Measurements from ENCODE around the gene SKIDA1. TPM values are rescaled to one million over a fixed set of nuclear protein-coding genes. Genes with fewer than 3 reads are reported as not detected.
"Not testable (repeated sequence)": the region's sequence is repeated elsewhere in the genome, so short reads cannot be mapped to it uniquely, and the experiment has no call there.

Gene SKIDA1
- total and polyA plus RNA-seq, 4 donors: 0.10 to 1.6 (median 0.80) TPM

GRCh38 chr10:21570761-21571521 is 45.5 kb upstream of the SKIDA1 start:
- Histone ChIP-seq H3K9me3 (ENCODE audit: control insufficient read depth in 4 of 4, insufficient read depth in 3 of 4, low read length in 3 of 4) (no peaks in the 10 kb centered on the region), H3K36me3 (ENCODE audit: control insufficient read depth in 4 of 4, insufficient read depth in 4 of 4, low read length in 4 of 4) (peaks cover 0 to 10% (median 5%) of the 10 kb centered on the region in 4 donors), H3K4me3 (no peak overlapping the region), H3K27me3 (ENCODE audit: control insufficient read depth in 3 of 3, insufficient read depth in 3 of 3, low read length in 2 of 3) (no peaks in the 10 kb centered on the region), H3K27ac (ENCODE audit: low read depth in 1 of 2, low read length in 1 of 2) (no peak overlapping the region), H3K9ac (ENCODE audit: insufficient read depth in 1 of 2, low read length in 2 of 2) (no peak overlapping the region), H3K4me1 (ENCODE audit: control insufficient read depth in 5 of 5, insufficient read depth in 5 of 5, low read length in 5 of 5) (peaks cover 0 to 8% (median 0%) of the 10 kb centered on the region in 5 donors)
- no peak for DNase-seq
- ATAC-seq (ENCODE audit: insufficient read depth, low FRiP score): no peak
- 85 to 86% methylated on average over 3 of the region's 3 CpGs for WGBS, 2 donors
- TF ChIP-seq CTCF (IDR thresholded peaks at IDR 0.05; ENCODE audit: control extremely low read depth, extremely low read depth): no peak

GRCh38 chr10:21558984-21559383 is 33.5 kb upstream of the SKIDA1 start:
- DNase-seq; H3K27me3 ChIP-seq (ENCODE audit: control insufficient read depth in 3 of 3, insufficient read depth in 3 of 3, low read length in 2 of 3); H3K4me1 ChIP-seq (ENCODE audit: control insufficient read depth in 5 of 5, insufficient read depth in 5 of 5, low read length in 5 of 5); H3K27ac ChIP-seq (ENCODE audit: low read depth in 1 of 2, low read length in 1 of 2); H3K9ac ChIP-seq (ENCODE audit: insufficient read depth in 1 of 2, low read length in 2 of 2); H3K4me3 ChIP-seq; ATAC-seq (ENCODE audit: insufficient read depth, low FRiP score); H3K9me3 ChIP-seq (ENCODE audit: control insufficient read depth in 4 of 4, insufficient read depth in 3 of 4, low read length in 3 of 4): not testable (repeated sequence)
- peaks cover 5 to 20% (median 14%) of the 10 kb centered on the region in 4 donors for H3K36me3 ChIP-seq (ENCODE audit: control insufficient read depth in 4 of 4, insufficient read depth in 4 of 4, low read length in 4 of 4)
- WGBS, 2 donors: 96 to 98% methylated on average over 7 of the region's 7 CpGs

GRCh38 chr10:21556527-21556926 is 31.0 kb upstream of the SKIDA1 start:
- Histone ChIP-seq H3K4me1 (ENCODE audit: control insufficient read depth in 5 of 5, insufficient read depth in 5 of 5, low read length in 5 of 5) (no peaks in the 10 kb centered on the region), H3K27ac (ENCODE audit: low read depth in 1 of 2, low read length in 1 of 2) (no peak overlapping the region), H3K4me3 (no peak overlapping the region), H3K27me3 (ENCODE audit: control insufficient read depth in 3 of 3, insufficient read depth in 3 of 3, low read length in 2 of 3) (no peaks in the 10 kb centered on the region), H3K36me3 (ENCODE audit: control insufficient read depth in 4 of 4, insufficient read depth in 4 of 4, low read length in 4 of 4) (peaks cover 7 to 30% (median 23%) of the 10 kb centered on the region in 4 donors), H3K9ac (ENCODE audit: insufficient read depth in 1 of 2, low read length in 2 of 2) (no peak overlapping the region), H3K9me3 (ENCODE audit: control insufficient read depth in 4 of 4, insufficient read depth in 3 of 4, low read length in 3 of 4) (no peaks in the 10 kb centered on the region)
- DNase-seq (no peak), ATAC-seq (ENCODE audit: insufficient read depth, low FRiP score) (no peak)
- TF ChIP-seq CTCF (IDR thresholded peaks at IDR 0.05; ENCODE audit: control extremely low read depth, extremely low read depth): no peak
- 84 to 90% methylated on average over 8 of the region's 8 CpGs for WGBS, 2 donors

- H3K4me1 ChIP-seq (ENCODE audit: control insufficient read depth in 5 of 5, insufficient read depth in 5 of 5, low read length in 5 of 5): no peaks in the 10 kb centered on the region
- no peak overlapping the region for H3K4me3 ChIP-seq
- H3K9me3 ChIP-seq (ENCODE audit: control insufficient read depth in 4 of 4, insufficient read depth in 3 of 4, low read length in 3 of 4): no peaks in the 10 kb centered on the region
- no peak overlapping the region for H3K27ac ChIP-seq (ENCODE audit: low read depth in 1 of 2, low read length in 1 of 2)
- no peak for DNase-seq
- no peak overlapping the region for H3K9ac ChIP-seq (ENCODE audit: insufficient read depth in 1 of 2, low read length in 2 of 2)
- 85 to 87% methylated on average over 8 of the region's 8 CpGs for WGBS, 2 donors
- TF ChIP-seq CTCF (IDR thresholded peaks at IDR 0.05; ENCODE audit: control extremely low read depth, extremely low read depth): no peak
- H3K36me3 ChIP-seq (ENCODE audit: control insufficient read depth in 4 of 4, insufficient read depth in 4 of 4, low read length in 4 of 4): peaks cover 6 to 24% (median 22%) of the 10 kb centered on the region in 4 donors
- no peak for ATAC-seq (ENCODE audit: insufficient read depth, low FRiP score)
- no peaks in the 10 kb centered on the region for H3K27me3 ChIP-seq (ENCODE audit: control insufficient read depth in 3 of 3, insufficient read depth in 3 of 3, low read length in 2 of 3)
Measured at GRCh38 chr10:21552638-21553037, 27.2 kb upstream of the SKIDA1 start.

All from lung (tissue), 12 donors.